ENCODE data around the gene SEC61G. TPM values are rescaled to one million over a fixed set of nuclear protein-coding genes. Genes with fewer than 3 reads are reported as not detected.

Gene SEC61G
- total RNA-seq, 6 experiments from 2014 or later: 44.0 to 171 (median 77.5) TPM

- no peak for TF ChIP-seq CTCF (IDR thresholded peaks at IDR 0.05)
- no peak for TF ChIP-seq POLR2A (IDR thresholded peaks at IDR 0.05)
- Histone ChIP-seq H3K9me3 (no peaks in the 10 kb centered on the region), H3K36me3 (no peaks in the 10 kb centered on the region), H3K4me1 (no peaks in the 10 kb centered on the region), H3K27me3 (no peaks in the 10 kb centered on the region), H3K27ac (no peak overlapping the region), H3K4me3 (no peak overlapping the region)
- intact Hi-C loops (cut with DNase I): loop anchor here in 1 of 2 donors (10.0 kb wide), 1 partner anchor 53 kb away; no protein-coding TSS in a partner anchor
- DNase-seq (no peak), ATAC-seq (no peak)
- 56% methylated on average over 8 of the region's 8 CpGs for WGBS (ENCODE audit: insufficient coverage, low coverage, low lambda C conversion rate, missing lambda C conversion rate)
Observed at GRCh38 chr7:54781134-54781920, 22.3 kb upstream of the SEC61G start.

DNA sequence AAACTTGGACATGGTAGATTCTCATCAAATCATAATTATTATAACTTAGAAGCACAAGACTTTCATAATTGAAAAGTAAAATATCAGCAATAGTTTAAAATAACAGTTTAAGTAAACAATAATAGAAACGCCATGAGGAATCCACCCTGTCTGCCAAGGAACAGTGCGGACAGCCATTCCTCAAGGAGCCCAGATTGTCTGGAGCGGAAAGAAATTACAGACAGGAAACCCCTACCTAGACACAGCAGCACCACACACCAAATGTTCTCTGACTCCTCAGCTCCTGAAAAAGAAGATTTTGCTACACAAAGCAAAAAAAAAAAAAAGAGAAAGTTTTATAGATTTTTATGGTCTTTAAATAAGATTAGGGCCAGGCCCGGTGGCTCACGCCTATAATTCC is 21.5 kb upstream of the SEC61G start:
- no peak for DNase-seq
- no peak for TF ChIP-seq POLR2A (IDR thresholded peaks at IDR 0.05)
- no peak for TF ChIP-seq CTCF (IDR thresholded peaks at IDR 0.05)
- intact Hi-C loops (cut with DNase I): loop anchor here in 1 of 2 donors (10.0 kb wide), 1 partner anchor 54 kb away; no protein-coding TSS in a partner anchor
- Histone ChIP-seq H3K4me1 (no peaks in the 10 kb centered on the region), H3K9me3 (no peaks in the 10 kb centered on the region), H3K4me3 (no peak overlapping the region), H3K36me3 (no peaks in the 10 kb centered on the region), H3K27me3 (no peaks in the 10 kb centered on the region), H3K27ac (no peak overlapping the region)
- ATAC-seq: no peak
- 75% methylated on average over 4 of the region's 5 CpGs for WGBS (ENCODE audit: insufficient coverage, low coverage, low lambda C conversion rate, missing lambda C conversion rate)

- no peak overlapping the region for H3K27ac ChIP-seq
- ATAC-seq: no peak
- DNase-seq: no peak
- H3K36me3 ChIP-seq: no peaks in the 10 kb centered on the region
- WGBS (ENCODE audit: insufficient coverage, low coverage, low lambda C conversion rate, missing lambda C conversion rate): 69% methylated on average over 6 of the region's 7 CpGs
- H3K27me3 ChIP-seq: no peaks in the 10 kb centered on the region
- intact Hi-C loops (cut with DNase I): loop anchor here in 1 of 2 donors (5.0 kb wide), 1 partner anchor 473 kb away; no protein-coding TSS in a partner anchor
- no peaks in the 10 kb centered on the region for H3K4me1 ChIP-seq
- no peak overlapping the region for H3K4me3 ChIP-seq
- TF ChIP-seq POLR2A (IDR thresholded peaks at IDR 0.05): no peak
- no peak for TF ChIP-seq CTCF (IDR thresholded peaks at IDR 0.05)
- no peaks in the 10 kb centered on the region for H3K9me3 ChIP-seq
Observed at GRCh38 chr7:54778696-54779540, 19.9 kb upstream of the SEC61G start.

DNA sequence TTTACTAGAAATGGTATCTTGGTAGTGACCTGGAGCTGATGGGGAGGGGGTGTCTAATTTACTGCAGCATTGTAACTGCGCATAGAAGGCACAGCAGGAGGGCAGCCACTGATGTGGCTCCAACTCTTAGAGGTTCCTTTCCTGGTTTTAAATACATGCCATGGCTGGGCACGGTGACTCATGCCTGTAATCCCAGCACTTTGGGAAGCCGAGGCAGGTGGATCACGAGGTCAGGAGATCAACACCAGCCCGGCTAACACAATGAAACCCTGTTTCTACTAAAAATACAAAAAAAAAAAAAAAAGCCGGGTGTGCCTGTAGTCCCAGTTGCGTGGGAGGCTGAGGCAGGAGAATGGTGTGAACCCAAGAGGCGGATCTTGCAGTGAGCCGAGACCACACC is 19.2 kb upstream of the SEC61G start:
- Histone ChIP-seq H3K27me3 (no peaks in the 10 kb centered on the region), H3K36me3 (no peaks in the 10 kb centered on the region), H3K4me1 (no peaks in the 10 kb centered on the region), H3K9me3 (no peaks in the 10 kb centered on the region), H3K27ac (no peak overlapping the region), H3K4me3 (no peak overlapping the region)
- 70% methylated on average over 2 of the region's 9 CpGs for WGBS (ENCODE audit: insufficient coverage, low coverage, low lambda C conversion rate, missing lambda C conversion rate)
- ATAC-seq (no peak), DNase-seq (no peak)
- intact Hi-C loops (cut with DNase I): loop anchor here in 1 of 2 donors (5.0 kb wide), 1 partner anchor 474 kb away; no protein-coding TSS in a partner anchor
- TF ChIP-seq POLR2A (IDR thresholded peaks at IDR 0.05): no peak
- no peak for TF ChIP-seq CTCF (IDR thresholded peaks at IDR 0.05)
